ENCODE data around the gene GPR68.
"Not testable (repeated sequence)": the region's sequence is repeated elsewhere in the genome, so short reads cannot be mapped to it uniquely, and the experiment has no call there.

Gene GPR68

GRCh38 chr14:91187271-91187670 lies 57.2 kb downstream of the GPR68 start:
- no peak for DNase-seq (ENCODE audit: low spot score)

- no peak for DNase-seq (ENCODE audit: low spot score)
Observed at GRCh38 chr14:91186515-91187066, 57.9 kb downstream of the GPR68 start.

- no peak for DNase-seq (ENCODE audit: low spot score)
Observed at GRCh38 chr14:91185721-91186120, 58.8 kb downstream of the GPR68 start.

GRCh38 chr14:91184559-91184958 lies 59.9 kb downstream of the GPR68 start:
- no peak for DNase-seq (ENCODE audit: low spot score)

- DNase-seq (ENCODE audit: low spot score), result not testable (repeated sequence)
Observed at GRCh38 chr14:91182753-91183152, 61.8 kb downstream of the GPR68 start.

All from CD4-positive, alpha-beta T cell treated with Interleukin-6 at 100 ng/mL for 8 hours (primary cell).